HG03095 (cell line): ENCODE data around the gene TBC1D22B.

Experiments used
- ATAC-seq: cut with Tn5 transposase; IDR thresholded peaks from one replicate; pipeline ENCODE4 v1.9.1; 2021; ENCODE audit warnings: moderate library complexity; ENCODE audit not compliant: unreplicated experiment

TBC1D22B gene

DNA sequence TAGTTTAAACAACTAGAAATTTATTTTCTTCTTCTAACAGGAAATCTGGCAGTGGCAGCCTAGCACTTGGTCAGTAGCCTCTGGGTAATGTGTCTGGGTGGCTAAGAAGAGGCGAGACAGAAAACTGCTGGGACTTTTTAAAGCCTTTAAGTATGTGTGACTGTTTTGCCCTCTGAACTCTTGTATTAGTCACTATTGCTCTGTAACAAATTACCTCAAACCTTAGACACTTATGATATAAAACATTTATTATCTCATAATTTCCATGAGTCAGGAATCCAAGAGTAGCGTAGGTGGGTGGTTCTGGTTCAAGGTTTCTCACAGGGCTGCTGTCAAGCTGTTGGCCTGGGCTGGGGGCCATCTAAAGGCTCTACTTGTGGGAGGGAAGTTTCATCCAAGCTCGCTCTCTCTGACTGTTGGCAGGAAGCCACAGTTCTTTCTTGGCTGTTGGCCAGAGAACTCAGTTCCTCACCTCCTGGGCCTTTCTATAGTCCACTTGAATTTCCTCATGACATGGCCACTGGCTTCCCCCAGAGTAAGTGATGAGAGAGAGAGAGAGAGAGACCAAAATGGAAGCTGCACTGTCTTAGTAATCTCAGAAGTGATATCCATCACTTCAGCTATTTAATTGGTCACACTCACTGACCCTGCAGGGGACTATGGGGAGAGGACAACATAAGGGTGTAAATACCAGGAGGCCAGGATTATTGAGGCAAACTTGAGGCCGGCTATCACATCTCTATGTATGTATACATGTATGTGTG lies 17.4 kb upstream of the TBC1D22B start:
- ATAC-seq = no peak

DNA sequence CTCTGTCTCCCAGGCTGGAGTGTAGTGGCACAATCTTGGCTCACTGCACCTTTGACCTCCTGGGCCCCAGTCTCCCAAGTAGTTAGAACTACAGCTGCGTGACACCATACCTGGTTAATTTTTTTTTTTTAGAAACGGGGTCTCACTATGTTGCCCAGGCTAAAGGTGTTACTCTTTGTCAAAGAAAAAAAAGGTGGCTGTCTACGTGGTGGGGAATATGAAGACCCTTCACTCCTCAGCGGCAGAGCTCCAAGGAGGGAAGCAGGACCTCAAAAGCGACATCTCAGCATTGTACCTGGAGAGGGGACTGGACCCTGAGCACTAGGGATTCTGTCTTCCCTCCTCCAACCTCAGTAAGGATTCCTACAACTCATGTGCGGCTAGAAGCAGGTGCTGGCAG lies 16.4 kb upstream of the TBC1D22B start:
- ATAC-seq = no peak

DNA sequence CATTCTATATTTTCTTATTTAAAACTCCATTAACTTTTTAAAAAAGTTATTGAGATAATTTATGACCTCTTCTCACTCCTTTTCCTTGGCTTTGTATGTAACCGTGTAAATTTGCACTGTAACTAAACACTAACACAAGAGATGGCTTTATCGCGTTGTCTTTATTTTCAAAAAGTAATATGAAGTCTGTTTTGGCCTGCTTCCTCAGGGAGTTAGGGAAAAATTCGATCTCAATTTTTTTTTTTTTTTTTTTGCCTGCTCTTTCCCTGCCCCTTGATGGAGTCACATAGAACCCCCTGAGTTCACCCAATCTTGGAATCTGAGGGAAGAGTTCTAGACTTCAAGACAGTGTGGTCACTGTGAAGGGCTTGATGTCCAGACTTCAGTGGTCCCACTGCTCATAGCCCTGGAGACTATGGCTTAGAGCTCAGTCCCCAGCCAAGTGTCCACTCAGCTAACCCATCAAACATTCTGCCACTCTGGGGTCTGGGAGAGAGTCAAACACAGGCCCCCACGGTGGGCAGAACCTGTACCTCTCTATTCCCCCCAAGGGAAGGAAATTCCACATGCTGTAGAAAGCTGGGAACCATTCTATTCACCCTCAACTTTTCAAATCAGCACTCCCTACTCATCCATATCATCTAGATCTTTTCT lies 15.7 kb upstream of the TBC1D22B start:
- no peak for ATAC-seq

DNA sequence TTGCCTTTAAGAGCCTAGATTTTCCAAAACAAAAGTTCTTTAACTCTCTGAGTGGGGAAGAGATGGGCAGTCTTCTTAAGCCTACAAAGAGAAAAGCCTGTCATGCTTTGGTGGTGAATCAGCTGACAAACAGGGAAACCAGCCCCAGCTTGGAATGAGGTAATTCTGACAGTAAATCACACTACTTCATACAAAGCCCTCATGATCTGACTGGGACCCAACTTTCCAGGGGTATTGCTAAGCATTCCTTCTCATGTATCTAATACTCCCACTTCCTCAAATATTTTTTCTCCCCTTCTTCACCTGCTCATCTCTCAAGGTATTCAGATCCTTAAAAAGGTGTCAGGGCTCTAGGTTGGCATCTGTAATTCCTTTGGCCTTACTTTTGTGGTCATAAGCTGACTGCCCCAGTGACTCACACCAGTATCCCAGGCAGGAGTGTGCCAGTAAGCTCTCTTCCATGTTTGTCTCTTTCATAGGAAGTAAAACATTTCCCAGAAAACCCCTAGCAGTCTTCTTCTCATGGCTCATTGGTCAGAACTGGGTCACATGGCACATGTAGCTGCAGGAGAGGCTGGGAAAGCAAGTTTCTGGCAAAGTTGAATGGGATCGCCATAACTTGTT lies 15.0 kb upstream of the TBC1D22B start:
- ATAC-seq = no peak

DNA sequence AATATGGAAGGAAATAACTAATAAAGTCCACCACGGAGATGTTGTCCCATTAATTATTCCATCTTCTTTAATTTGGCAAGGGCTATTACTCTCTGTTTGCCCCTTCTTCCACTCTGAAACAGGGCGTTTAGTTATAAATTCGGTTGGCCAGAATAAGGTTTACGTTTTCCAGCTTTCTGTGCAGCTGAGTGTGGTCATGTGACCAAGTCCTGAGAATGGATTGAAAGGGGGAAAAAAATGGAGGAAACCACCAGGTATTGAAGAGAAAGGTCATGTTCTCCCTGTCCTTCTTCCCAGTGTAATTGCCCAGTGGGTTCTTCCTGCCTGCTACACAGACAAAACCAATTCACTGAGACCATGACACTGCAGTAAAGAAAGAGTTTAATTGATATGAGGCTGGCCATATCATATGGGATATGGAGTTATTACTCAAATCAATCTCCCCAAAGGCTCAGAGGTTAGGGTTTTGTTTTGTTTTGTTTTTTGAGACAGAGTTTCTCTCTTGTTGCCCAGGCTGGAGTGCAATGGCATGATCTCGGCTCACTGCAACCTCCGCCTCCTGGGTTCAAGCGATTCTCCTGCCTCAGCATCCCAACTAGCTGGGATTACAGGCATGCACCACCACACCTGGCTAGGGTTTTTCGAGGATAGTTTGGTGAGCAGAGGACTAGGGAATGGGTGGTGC lies 14.3 kb upstream of the TBC1D22B start:
- no peak for ATAC-seq

DNA sequence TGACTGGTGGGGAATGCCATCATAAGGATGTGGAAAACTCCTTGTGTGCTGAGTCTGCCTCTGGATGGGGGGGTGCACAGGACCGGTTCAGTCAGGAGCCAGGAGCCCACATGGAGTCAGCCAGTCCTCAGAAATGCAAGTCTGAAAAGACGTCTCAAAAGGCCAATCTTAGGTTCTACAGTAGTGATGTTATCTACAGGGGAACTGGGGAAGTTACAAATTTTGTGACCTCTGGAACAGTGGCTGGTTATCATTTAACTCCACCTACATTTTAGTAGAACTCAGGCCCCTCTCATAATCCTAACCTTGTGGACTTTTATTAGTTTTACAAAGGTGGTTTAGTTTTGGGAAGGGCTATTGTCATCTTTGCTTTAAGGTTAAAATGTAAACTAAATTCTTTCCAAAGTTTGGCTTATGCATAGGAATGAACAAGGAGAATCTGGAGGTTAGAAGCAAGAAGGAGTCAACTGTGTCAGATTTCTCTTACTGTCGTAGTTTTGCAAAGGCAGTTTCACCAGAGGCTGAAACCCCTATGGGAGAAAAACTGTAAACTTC lies 13.7 kb upstream of the TBC1D22B start:
- no peak for ATAC-seq

DNA sequence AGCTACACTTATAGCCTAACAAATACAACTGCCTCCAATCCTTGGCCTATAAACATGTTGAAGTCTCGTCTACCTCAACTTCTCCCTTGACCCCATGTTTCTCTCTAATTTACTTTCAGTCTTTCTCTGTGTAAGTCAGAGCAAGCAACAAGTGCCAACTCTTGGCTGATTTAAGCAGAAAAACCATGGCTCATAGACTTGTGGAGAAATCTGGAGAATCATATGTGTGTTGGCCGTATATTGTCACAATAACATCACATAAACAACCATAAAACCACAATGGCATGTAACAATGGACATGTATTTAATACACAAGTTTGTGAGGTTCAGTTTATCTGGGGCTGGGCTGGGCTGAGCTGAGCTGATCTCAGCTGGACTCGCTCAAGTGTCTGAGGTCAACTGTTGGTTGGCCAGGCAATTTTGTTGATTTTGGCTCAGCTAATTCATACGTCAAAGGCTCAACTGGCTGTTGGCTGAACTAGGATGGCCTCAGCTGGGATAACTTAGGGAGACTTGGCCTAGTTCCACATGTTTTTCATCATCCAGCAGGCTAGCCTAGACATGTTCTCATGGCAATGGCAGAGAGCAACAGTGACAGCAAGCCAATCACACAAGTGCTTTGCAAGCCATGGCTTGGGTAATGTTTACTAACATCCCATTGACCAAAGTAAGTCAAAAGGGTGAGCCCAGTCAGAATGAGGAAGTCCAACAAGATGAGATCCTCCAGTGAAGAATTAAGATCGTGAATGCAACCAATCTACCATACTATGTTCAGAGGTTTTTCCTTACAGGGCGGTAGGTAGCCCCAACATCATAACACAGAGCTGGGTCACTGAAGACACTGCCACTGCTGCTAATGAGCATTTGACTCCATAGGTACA lies 12.9 kb upstream of the TBC1D22B start:
- no peak for ATAC-seq

DNA sequence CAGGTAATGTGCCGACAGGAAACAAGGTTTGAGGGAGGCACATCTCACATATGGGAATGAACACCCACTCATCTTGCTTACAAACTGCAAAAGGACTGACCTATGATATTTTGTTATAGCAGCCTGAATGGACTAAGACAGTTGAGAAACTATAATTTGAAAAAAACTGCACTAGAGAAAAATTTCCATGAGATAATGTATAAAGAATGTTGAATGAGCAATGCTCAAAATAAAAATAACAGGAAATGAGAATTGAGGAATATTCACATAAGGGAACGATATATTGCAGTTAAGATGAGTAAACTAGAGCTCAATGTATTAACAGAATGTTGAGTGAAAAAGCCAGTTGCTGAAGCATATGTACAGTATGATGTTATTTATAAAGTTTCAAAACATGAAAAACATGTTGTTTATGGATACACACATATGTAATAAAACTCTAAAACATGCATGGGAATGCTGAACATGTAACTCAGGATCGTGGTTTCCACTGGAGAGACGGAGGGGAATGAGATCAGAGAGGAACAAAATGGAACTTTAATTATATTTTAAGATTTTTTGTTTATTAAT lies 6.3 kb upstream of the TBC1D22B start:
- ATAC-seq = no peak

DNA sequence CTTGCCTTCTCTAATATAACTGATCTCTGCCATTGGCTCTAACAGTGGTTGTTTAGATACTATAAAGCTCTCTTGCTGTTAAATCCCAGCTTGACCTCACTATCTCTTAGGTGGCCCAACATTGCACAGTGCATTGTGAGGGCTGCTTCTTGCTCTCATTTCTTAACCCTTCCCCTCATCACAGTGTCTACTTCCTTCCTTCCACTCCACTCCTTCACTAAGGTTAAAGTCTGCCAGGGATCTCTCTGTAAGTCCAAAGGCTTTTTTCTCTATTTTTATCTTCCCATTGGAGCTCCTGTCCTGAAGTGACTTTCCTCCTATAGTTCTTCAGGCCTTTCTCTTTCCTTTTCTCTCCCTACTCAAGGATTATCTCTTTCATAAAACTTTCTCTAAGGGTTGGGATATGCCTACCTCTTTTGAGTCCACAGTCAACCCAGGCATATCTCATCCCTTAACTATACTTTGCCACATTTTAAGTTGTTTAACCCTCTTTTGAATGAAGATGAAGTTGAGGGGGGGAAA lies 4.0 kb upstream of the TBC1D22B start:
- ATAC-seq = no peak

DNA sequence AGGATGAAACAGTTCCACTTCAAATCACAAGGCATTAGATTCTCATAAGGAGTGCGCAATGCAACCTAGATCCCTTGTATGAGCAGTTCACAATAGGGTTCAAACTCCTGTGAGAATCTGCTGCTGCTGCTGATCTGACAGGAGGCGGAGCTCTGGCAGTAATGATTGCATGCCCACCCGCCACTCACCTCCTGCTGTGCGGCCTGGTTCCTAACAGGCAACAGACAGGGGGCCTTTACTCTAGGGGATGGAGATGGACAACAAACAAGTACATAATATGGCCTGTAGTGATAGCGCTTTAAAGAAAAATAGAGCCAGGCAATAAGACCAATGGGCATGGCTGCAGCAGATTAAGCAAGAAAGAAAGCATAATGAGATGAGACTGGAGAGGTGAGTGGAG lies 2.7 kb upstream of the TBC1D22B start:
- no peak for ATAC-seq

DNA sequence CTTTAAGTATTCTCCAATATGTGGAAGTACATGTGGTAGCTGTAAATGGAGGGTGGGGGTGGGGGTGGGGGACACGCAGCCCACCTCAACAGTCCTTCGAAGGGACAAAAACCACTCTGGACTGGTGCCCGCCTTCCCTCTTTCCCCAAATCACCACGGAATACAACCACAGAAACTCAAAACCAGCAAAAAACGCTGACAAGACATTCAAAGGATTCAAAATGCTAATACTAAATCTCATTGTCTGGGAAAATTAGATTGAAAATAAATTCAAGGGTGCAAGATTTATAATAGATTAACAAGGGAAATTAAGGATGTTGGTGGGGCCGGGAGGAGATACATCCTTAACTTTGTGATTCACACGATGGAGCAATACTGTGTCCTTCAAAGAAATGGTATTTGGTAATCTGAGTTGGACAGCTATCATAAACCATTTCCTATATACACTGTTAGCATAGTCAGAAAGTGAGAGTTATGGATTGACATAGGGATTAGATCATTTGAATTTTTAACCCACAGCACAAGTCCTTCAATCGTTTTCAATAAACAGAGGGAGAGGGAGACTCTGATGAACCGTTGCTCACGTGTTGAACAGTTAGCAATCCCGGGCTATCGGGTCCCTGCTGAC lies 766 bp upstream of the TBC1D22B start:
- ATAC-seq = no peak

DNA sequence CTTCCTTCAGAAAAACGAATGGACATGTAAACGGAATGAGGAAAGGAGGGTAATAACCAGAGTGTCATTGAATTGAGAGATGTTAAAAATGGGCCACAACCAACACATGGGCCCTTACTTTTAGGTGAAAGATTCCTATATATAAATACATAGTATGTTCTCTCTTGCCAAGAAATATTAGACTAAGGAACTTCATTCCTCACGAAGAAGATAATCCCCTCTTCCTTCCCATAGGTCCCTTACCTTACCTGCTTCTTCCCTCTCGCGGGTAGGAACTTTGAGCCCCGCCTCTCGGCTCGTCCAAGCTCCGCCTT lies 295 bp upstream of the TBC1D22B start:
- ATAC-seq = no peak

DNA sequence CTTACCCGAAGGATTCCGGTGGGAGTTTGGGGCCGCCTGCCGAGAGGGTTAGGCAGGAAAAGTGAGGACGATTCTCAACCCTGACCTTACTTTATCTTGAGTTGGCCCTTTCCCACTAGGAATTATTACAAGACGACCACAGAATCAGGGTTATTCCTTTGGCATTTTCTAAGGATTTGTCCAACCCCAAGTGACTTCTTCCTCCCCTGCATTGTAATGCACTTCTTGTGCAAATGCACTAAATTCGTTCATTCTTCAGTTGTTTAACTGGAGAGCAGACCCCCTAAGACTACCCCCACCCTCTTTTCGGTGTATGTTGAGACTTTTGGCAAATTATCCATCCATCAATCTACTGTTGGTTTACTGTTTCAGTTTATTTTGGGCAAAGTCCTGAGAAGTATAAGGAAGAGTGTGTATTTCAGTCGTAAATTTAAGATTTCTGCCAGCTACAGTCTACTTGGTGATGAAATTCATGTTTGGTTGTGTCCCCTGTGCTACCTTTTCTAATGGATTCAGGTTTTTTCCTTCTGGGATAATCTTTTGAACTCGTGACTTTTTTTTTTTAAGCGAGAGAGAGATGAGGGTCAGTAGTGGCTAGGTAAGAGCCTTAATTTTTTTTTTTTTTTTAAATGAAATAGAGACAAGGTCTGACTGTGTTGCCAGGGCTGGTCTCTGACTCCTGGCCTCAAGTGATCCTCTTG lies 983 bp downstream of the TBC1D22B start:
- no peak for ATAC-seq

DNA sequence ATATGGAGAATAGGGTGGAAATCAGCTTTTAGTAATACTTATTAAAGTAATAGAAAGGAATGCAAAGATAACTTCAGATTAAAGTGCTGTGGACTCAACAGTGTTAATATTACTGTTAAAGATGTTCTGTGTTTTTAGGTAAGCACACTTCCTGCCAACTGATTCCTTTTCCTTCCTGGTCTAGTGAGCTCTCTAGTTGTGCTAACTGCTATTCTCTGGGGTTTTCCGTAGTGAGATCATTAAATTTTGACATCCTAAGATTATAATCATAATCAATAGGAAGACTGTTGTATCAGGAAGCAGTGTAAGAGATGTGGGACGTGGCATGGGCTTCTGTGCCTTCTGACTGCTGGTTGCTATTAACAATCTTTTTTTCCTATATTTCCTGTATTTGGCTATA lies 1.6 kb downstream of the TBC1D22B start:
- ATAC-seq = no peak

DNA sequence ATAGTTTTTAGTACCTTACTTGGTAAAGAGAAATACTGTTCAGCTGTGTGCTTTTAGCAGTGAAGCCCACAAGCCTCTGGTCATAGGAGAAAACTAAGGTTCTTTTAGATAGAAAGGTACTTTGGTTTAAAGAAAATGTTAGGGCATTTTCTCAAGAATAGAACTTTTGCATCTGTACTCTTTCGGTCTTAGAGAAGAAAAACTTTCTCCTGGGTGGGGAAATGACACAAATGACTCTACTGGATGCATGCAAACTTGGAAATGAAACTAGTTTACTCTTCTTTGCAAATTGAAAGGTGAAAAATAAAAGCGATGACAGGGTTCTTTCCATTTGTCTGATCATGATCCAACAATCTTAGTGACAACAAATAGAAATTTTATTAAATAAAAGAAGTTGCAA lies 2.5 kb downstream of the TBC1D22B start:
- ATAC-seq = no peak

DNA sequence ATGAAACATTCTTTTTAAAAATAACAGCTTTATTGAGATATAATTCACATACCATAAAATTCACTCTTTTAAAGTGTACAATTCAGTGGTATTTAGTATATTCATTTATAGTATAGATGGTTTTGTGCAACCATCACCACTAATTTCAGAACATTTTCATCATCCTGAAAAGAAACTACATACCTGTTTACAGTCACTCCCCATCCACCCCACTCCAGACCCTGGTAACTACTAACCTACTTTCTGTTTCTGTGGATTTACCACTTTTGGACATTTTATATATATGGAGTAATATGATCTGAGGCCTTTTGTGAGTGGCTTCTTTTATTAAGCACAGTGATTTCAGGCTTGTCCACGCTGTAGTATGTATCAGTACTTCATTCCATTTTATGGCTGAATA lies 2.9 kb downstream of the TBC1D22B start:
- ATAC-seq = no peak

DNA sequence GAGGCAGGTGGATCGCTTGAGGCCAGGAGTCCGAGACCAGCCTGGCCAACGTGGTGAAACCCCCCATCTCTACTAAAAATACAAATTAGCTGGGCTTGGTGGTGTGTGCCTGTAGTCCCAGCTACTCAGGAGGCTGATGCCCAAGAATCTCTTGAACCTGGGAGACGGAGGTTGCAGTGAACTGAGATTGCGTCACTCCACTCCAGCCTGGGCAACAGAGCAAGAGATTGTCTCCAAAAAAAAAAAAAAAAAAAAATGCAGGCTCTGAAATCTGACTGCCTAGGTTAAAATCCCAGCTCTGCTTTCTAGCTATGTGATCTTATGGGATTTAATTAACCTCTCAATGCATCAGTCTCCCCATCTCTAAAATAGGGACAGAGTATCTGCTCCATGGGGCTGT lies 3.6 kb downstream of the TBC1D22B start:
- ATAC-seq = no peak

DNA sequence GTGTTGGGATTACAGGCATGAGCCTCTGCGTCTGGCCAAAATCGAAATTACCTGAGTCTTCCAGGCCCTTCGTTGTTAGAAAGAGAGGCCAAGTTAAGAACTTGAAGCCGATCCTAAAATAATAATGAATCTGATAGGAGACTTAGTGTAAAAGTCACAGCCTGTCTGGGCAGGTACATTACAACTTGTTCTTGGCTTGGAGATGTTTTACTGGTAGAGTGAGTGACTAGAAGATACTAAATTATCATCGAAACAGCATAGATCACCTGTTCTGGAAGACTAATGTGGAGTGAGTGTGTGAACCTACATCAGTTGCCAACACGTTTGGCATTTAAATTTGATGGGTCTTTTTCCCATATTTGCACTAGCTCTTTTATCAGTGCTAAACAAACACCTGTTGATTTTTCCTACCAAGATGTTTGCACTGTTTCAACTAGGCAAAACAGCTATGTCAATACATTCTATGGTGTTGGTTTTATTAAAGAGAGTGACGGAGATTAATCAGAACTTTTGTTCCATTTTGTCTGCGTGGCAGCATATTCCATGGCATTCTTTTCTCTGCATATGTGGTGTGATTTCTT lies 5.0 kb downstream of the TBC1D22B start:
- ATAC-seq = no peak

DNA sequence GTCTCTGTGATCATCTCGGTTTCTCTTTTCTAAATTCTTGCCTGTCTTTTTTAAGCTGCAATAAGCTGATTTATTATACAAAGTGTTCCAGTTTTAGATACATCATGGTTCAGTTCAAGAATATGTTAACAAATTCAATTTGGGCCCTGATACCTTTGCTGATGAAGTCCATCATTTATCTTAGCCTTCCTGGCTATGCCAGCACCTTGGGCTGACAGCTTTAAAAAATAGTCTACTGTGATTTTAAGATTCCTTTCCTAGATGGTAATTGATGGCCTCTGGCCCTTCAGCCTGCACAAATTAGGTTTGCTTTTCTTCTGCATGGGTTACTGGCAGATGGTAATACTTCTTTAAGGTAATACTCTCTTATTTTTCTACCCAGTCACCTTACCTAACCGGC lies 7.4 kb downstream of the TBC1D22B start:
- no peak for ATAC-seq
